ENCODE measurements around the gene FRMD4A.

The FRMD4A gene

GRCh38 chr10:14377591-14378175 lies 47.0 kb upstream of the FRMD4A start:
- H3K9ac ChIP-seq (ENCODE audit: low read depth, low read length) = no peak overlapping the region
- H3K9me3 ChIP-seq (ENCODE audit: insufficient read depth, low read length, severe bottlenecking) = no peaks in the 10 kb centered on the region
- H3K27me3 ChIP-seq (ENCODE audit: insufficient read depth, low read length, poor library complexity) = peaks cover 5% of the 10 kb centered on the region
- H2AFZ ChIP-seq (ENCODE audit: low read depth, low read length) = no peak overlapping the region
- H3K79me2 ChIP-seq (ENCODE audit: insufficient read depth, low read length) = no peaks in the 10 kb centered on the region
- H3K4me1 ChIP-seq (ENCODE audit: insufficient read depth, low read length) = no peaks in the 10 kb centered on the region
- no peak overlapping the region for H3K4me2 ChIP-seq (ENCODE audit: insufficient read depth, low read length)
- H3K27ac ChIP-seq (ENCODE audit: low read length) = no peak overlapping the region
- no peaks in the 10 kb centered on the region for H3K36me3 ChIP-seq (ENCODE audit: insufficient read depth, low read length)
- no peak overlapping the region for H3K4me3 ChIP-seq (ENCODE audit: low read depth in 1 of 2, low read length in 2 of 2)
- no peak for DNase-seq
- TF ChIP-seq EZH2 (IDR thresholded peaks at IDR 0.05; ENCODE audit: borderline replicate concordance, low read depth, low read length, severe bottlenecking) = no peak
- no peak for TF ChIP-seq CTCF (IDR thresholded peaks at IDR 0.05; ENCODE audit: borderline replicate concordance, extremely low read depth, low read length, poor library complexity, severe bottlenecking)
- ATAC-seq (ENCODE audit: insufficient read depth, low read depth) = no peak
- H4K20me1 ChIP-seq (ENCODE audit: insufficient read depth, low read length) = no peaks in the 10 kb centered on the region

- Histone ChIP-seq H3K4me3 (ENCODE audit: low read depth in 1 of 2, low read length in 2 of 2) (no peak overlapping the region), H3K9me3 (ENCODE audit: insufficient read depth, low read length, severe bottlenecking) (no peaks in the 10 kb centered on the region), H3K27ac (ENCODE audit: low read length) (no peak overlapping the region), H3K4me2 (ENCODE audit: insufficient read depth, low read length) (no peak overlapping the region), H3K4me1 (ENCODE audit: insufficient read depth, low read length) (no peaks in the 10 kb centered on the region), H4K20me1 (ENCODE audit: insufficient read depth, low read length) (no peaks in the 10 kb centered on the region), H2AFZ (ENCODE audit: low read depth, low read length) (no peak overlapping the region), H3K79me2 (ENCODE audit: insufficient read depth, low read length) (no peaks in the 10 kb centered on the region), H3K27me3 (ENCODE audit: insufficient read depth, low read length, poor library complexity) (peaks cover 5% of the 10 kb centered on the region), H3K9ac (ENCODE audit: low read depth, low read length) (no peak overlapping the region), H3K36me3 (ENCODE audit: insufficient read depth, low read length) (no peaks in the 10 kb centered on the region)
- TF ChIP-seq CTCF (IDR thresholded peaks at IDR 0.05; ENCODE audit: borderline replicate concordance, extremely low read depth, low read length, poor library complexity, severe bottlenecking) (no peak), EZH2 (IDR thresholded peaks at IDR 0.05; ENCODE audit: borderline replicate concordance, low read depth, low read length, severe bottlenecking) (no peak)
- ATAC-seq (ENCODE audit: insufficient read depth, low read depth) (no peak), DNase-seq (no peak)
These were observed 44.2 kb upstream of the FRMD4A start for GRCh38 chr10:14374745-14375445.

- TF ChIP-seq CTCF (IDR thresholded peaks at IDR 0.05; ENCODE audit: borderline replicate concordance, extremely low read depth, low read length, poor library complexity, severe bottlenecking) (no peak), EZH2 (IDR thresholded peaks at IDR 0.05; ENCODE audit: borderline replicate concordance, low read depth, low read length, severe bottlenecking) (no peak)
- H3K9me3 ChIP-seq (ENCODE audit: insufficient read depth, low read length, severe bottlenecking) = no peaks in the 10 kb centered on the region
- H3K4me3 ChIP-seq (ENCODE audit: low read depth in 1 of 2, low read length in 2 of 2) = no peak overlapping the region
- no peak overlapping the region for H3K4me2 ChIP-seq (ENCODE audit: insufficient read depth, low read length)
- ATAC-seq (ENCODE audit: insufficient read depth, low read depth) (no peak), DNase-seq (no peak)
- H3K27ac ChIP-seq (ENCODE audit: low read length) = no peak overlapping the region
- H3K9ac ChIP-seq (ENCODE audit: low read depth, low read length) = no peak overlapping the region
- no peak overlapping the region for H2AFZ ChIP-seq (ENCODE audit: low read depth, low read length)
- H3K79me2 ChIP-seq (ENCODE audit: insufficient read depth, low read length) = no peaks in the 10 kb centered on the region
- no peaks in the 10 kb centered on the region for H3K36me3 ChIP-seq (ENCODE audit: insufficient read depth, low read length)
- H4K20me1 ChIP-seq (ENCODE audit: insufficient read depth, low read length) = no peaks in the 10 kb centered on the region
- H3K27me3 ChIP-seq (ENCODE audit: insufficient read depth, low read length, poor library complexity) = peaks cover 11% of the 10 kb centered on the region
- H3K4me1 ChIP-seq (ENCODE audit: insufficient read depth, low read length) = no peaks in the 10 kb centered on the region
These were observed 41.9 kb upstream of the FRMD4A start for GRCh38 chr10:14372606-14373005.
